ENCODE measurements around the gene CAVIN1.

CAVIN1 gene

DNA sequence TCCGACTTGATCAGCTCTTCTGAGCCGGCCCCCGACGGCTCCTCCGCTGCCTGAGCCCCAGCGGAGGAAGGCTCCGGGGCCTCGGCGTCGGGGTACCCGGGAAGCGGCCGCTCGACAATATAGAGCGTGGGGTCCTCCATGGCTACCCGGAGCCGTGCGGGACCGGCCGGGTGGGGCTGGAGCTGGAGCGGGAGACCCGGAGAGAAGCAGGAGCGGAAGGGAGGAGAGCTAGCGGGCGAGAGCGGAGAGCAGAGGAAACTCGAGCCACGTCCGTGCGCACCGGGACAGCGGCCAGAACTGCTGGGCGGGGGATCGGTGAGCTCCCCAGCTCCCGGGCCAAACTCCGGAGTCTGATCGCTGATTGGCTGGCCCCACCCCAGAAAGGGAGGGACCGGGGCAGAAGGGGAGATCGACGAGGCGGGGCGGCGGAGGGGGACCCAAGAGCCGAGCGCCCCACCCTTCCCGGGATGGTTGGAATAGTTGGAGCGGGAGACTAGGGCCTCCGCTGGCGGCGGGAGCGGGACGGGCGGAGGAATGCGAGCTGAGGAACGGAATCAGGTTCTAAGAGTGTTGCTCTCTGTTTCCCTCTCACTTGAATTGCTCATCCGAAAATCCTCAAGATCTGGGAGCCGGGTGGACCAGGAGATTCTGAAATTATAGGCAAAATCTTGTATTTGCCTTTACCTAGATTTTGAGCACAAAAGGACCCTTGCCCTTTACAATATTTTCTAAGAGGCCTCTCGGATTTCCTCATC is at the start of gene CAVIN1:
Gene CAVIN1 (minus strand): TSS at position 299 of the 755 bp plus-strand sequence. CDS start 159 bp downstream, at position 140.
- no peak within 1 kb of the TSS for H3K27ac Mint-ChIP-seq
- peak within 1 kb of the TSS; percentile 87 for H3K4me3 Mint-ChIP-seq
- peaks cover 30% of the 10 kb centered on the region for H3K4me1 Mint-ChIP-seq
- no peaks in the 10 kb centered on the region for H3K9me3 Mint-ChIP-seq
- peak; percentile 81 for DNase-seq
- TF ChIP-seq CTCF (IDR thresholded peaks at IDR 0.05): no peak
- H3K27me3 Mint-ChIP-seq (ENCODE audit: low read depth, poor library complexity): peaks cover 74% of the 10 kb centered on the region
- no peaks in the 10 kb centered on the region for H3K36me3 Mint-ChIP-seq (ENCODE audit: low read depth)

- Mint-ChIP-seq H3K4me3 (no peak overlapping the region), H3K4me1 (no peaks in the 10 kb centered on the region), H3K27me3 (ENCODE audit: low read depth, poor library complexity) (no peaks in the 10 kb centered on the region), H3K9me3 (no peaks in the 10 kb centered on the region), H3K36me3 (ENCODE audit: low read depth) (peaks cover 54% of the 10 kb centered on the region), H3K27ac (no peak overlapping the region)
- no peak for TF ChIP-seq CTCF (IDR thresholded peaks at IDR 0.05)
- DNase-seq: no peak
Measured at GRCh38 chr17:42467889-42468288, 44.8 kb upstream of the CAVIN1 start.

DNA sequence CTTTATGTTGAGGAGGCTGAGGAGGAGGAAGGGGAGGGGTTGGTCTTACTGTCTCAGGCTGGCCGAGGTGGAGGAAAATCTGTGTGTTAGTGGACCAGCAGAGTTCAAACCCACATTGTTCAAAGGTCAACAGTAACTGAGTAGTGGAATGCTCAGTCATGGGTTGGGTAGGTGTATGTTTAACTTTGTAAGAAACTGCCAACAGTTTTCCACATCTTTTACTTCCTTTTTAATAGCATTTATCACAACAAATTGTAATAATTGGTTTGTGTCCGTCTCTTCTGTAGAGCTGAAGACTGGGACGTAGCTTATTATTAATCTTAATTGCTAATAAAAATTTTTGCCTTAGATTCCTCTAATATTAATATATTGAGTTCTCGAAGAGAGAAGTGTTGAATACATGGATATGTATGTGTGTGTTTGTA is 40.9 kb upstream of the CAVIN1 start:
- Mint-ChIP-seq H3K9me3 (no peaks in the 10 kb centered on the region), H3K27me3 (ENCODE audit: low read depth, poor library complexity) (no peaks in the 10 kb centered on the region), H3K4me1 (peaks cover 19% of the 10 kb centered on the region), H3K4me3 (no peak overlapping the region), H3K27ac (peak overlapping the region; percentile 70), H3K36me3 (ENCODE audit: low read depth) (peaks cover 34% of the 10 kb centered on the region)
- DNase-seq: no peak
- TF ChIP-seq CTCF (IDR thresholded peaks at IDR 0.05): no peak

DNA sequence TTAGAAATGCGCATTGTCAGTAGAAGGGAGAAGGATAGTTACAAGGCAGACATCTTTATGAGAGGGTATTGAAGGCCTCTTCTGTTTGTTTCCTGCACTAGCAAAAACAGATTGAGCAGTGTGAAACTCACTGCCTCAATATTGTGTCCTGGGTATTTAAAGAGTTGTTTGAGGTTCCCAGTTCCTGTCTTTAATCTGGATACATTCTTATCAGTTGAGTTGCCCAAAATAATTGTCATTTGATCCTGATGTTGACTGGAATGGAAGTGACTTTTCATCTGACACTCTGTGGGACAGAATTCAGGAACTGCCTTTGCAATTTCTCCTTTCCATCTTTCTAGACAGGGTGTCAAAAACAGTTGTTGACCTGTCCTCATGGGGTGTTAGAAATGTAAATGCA is 37.3 kb upstream of the CAVIN1 start:
- Mint-ChIP-seq H3K9me3 (no peaks in the 10 kb centered on the region), H3K4me1 (peaks cover 39% of the 10 kb centered on the region), H3K36me3 (ENCODE audit: low read depth) (peaks cover 8% of the 10 kb centered on the region), H3K27ac (no peak overlapping the region), H3K27me3 (ENCODE audit: low read depth, poor library complexity) (peaks cover 4% of the 10 kb centered on the region), H3K4me3 (peak overlapping the region; percentile 95)
- TF ChIP-seq CTCF (IDR thresholded peaks at IDR 0.05): no peak
- no peak for DNase-seq

- DNase-seq: peak; percentile 8
- peaks cover 8% of the 10 kb centered on the region for H3K36me3 Mint-ChIP-seq (ENCODE audit: low read depth)
- H3K4me1 Mint-ChIP-seq: peaks cover 39% of the 10 kb centered on the region
- peak overlapping the region; percentile 95 for H3K4me3 Mint-ChIP-seq
- TF ChIP-seq CTCF (IDR thresholded peaks at IDR 0.05): no peak
- no peaks in the 10 kb centered on the region for H3K9me3 Mint-ChIP-seq
- peaks cover 7% of the 10 kb centered on the region for H3K27me3 Mint-ChIP-seq (ENCODE audit: low read depth, poor library complexity)
- H3K27ac Mint-ChIP-seq: no peak overlapping the region
Measured at GRCh38 chr17:42459801-42460281, 36.8 kb upstream of the CAVIN1 start.

Measured in nephron progenitor cell (in vitro differentiated cells).